ENCODE measurements around the gene SEMA5A. TPM values are rescaled to one million over a fixed set of nuclear protein-coding genes. Genes with fewer than 3 reads are reported as not detected.

SEMA5A gene
- total RNA-seq, 2 donors from 2014 or later: 13.3 to 17.6 TPM

GRCh38 chr5:9187614-9188013 is 358.3 kb downstream of the SEMA5A start:
- Histone ChIP-seq H3K27ac (no peak overlapping the region), H3K4me3 (no peak overlapping the region), H3K36me3 (no peaks in the 10 kb centered on the region), H3K27me3 (replicated peaks; ENCODE audit: insufficient read depth) (no peaks in the 10 kb centered on the region), H3K4me1 (ENCODE audit: control insufficient read depth in 1 of 2, low read depth in 2 of 2) (no peaks in the 10 kb centered on the region), H3K9me3 (no peaks in the 10 kb centered on the region)
- no peak for DNase-seq (ENCODE audit: low spot score)
- TF ChIP-seq CTCF (IDR thresholded peaks at IDR 0.05): no peak
- no peak for ATAC-seq (ENCODE audit: insufficient number of reproducible peaks, low FRiP score, low read depth)

DNA sequence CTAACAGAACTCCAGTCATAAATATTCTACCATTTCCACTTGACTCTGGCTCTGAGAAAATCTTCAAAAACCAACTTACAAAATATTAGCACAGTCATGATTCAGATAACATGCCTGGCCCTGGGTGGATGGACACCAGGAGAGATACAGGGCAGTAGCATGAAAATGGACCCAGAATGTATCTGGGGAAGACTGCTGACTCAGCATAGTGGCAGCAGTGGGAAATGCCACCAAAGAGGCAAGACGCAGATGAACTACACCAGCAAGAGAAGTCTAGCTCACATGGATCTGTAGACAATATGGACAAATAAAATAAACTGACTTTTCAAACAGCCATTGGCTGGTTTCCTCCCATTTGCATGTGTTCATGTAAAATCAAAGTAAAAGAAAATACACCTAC is 359.8 kb downstream of the SEMA5A start:
- Histone ChIP-seq H3K4me1 (ENCODE audit: control insufficient read depth in 1 of 2, low read depth in 2 of 2) (no peaks in the 10 kb centered on the region), H3K27ac (no peak overlapping the region), H3K36me3 (no peaks in the 10 kb centered on the region), H3K27me3 (replicated peaks; ENCODE audit: insufficient read depth) (no peaks in the 10 kb centered on the region), H3K4me3 (no peak overlapping the region), H3K9me3 (no peaks in the 10 kb centered on the region)
- no peak for TF ChIP-seq CTCF (IDR thresholded peaks at IDR 0.05)
- DNase-seq (ENCODE audit: low spot score) (no peak), ATAC-seq (ENCODE audit: insufficient number of reproducible peaks, low FRiP score, low read depth) (no peak)

DNA sequence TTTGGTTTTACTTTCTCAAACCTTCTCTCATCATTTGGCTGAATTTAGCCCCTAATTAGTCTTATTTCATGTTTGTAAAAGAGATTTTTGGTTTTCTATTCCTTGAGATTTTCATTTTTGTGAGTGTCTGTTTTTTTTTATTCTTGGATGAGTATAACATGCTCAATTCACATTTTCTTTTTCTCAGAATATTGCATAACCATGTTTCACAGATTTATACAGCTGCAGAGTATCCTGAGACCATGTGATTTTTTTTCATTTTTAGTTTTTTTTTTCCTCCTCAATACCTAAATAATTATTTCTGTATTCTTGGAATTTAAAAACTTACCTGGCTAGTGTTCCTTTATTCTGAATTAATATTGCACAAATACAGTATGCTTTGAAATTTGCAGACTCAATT is 361.9 kb downstream of the SEMA5A start:
- Histone ChIP-seq H3K27me3 (replicated peaks; ENCODE audit: insufficient read depth) (no peaks in the 10 kb centered on the region), H3K4me3 (no peak overlapping the region), H3K4me1 (ENCODE audit: control insufficient read depth in 1 of 2, low read depth in 2 of 2) (no peaks in the 10 kb centered on the region), H3K36me3 (no peaks in the 10 kb centered on the region), H3K27ac (no peak overlapping the region), H3K9me3 (no peaks in the 10 kb centered on the region)
- DNase-seq (ENCODE audit: low spot score) (no peak), ATAC-seq (ENCODE audit: insufficient number of reproducible peaks, low FRiP score, low read depth) (no peak)
- no peak for TF ChIP-seq CTCF (IDR thresholded peaks at IDR 0.05)

DNA sequence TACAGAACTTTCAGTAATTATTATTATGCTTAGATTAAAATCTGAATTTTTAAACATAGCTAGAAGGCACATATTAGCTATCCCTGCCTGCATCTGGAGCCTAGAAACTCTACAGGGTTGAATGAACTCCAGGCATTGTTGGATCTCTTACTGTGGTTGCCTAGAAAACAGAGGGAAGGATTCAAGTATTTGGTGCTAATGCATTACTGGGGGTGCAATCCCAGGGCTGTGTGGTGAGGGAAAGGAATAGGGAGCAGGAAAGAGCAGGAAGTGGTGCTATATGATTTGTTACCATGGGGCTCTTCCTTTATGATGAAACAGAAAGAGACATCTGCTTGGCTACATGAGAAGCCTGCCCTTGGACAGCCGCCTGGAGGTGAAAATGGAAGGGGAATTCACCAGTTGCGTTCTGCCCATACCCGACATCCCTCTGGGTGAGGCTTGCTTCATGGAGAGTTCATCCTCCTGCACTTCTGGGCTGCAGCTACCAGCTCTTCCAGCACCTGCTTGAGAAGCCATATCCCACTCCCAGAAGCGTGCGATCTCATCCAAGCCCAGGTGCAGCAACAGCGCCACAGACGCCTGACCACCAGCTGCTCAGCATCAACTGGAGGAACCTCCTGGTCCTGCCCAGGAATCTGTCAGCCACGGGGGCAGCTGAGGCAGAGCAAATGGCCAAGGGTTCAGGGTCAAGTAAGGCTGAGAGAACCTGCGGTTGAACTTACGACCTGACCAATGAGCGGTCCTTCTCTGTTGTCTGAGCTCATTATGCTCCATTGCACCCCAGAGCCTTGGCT is 362.8 kb downstream of the SEMA5A start:
- H3K4me1 ChIP-seq (ENCODE audit: control insufficient read depth in 1 of 2, low read depth in 2 of 2): no peaks in the 10 kb centered on the region
- no peaks in the 10 kb centered on the region for H3K27me3 ChIP-seq (replicated peaks; ENCODE audit: insufficient read depth)
- ATAC-seq (ENCODE audit: insufficient number of reproducible peaks, low FRiP score, low read depth) (no peak), DNase-seq (ENCODE audit: low spot score) (no peak)
- no peak overlapping the region for H3K4me3 ChIP-seq
- H3K36me3 ChIP-seq: no peaks in the 10 kb centered on the region
- H3K27ac ChIP-seq: no peak overlapping the region
- no peak for TF ChIP-seq CTCF (IDR thresholded peaks at IDR 0.05)
- H3K9me3 ChIP-seq: no peaks in the 10 kb centered on the region

DNA sequence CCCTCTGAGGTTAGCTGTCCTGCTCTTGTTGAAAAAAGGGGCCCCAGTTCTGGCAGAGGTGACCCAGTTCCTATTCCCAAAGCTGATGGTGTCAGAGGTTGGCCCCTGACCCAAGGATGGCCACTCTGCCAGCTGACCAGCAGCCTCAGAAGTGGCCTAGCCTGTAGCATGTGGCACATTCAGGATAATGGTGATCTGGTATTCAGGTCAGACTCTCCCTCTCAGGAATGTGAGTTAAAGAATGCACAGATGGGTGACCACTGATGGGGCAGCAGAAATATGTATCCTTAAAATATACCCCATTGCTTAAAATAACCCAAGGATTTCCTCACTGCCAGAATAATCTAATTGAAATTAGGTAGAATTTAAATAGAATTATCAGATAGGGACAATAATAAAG is 369.2 kb downstream of the SEMA5A start:
- no peaks in the 10 kb centered on the region for H3K4me1 ChIP-seq (ENCODE audit: control insufficient read depth in 1 of 2, low read depth in 2 of 2)
- H3K27ac ChIP-seq: no peak overlapping the region
- H3K4me3 ChIP-seq: no peak overlapping the region
- no peak for ATAC-seq (ENCODE audit: insufficient number of reproducible peaks, low FRiP score, low read depth)
- H3K9me3 ChIP-seq: no peaks in the 10 kb centered on the region
- no peaks in the 10 kb centered on the region for H3K36me3 ChIP-seq
- no peak for TF ChIP-seq CTCF (IDR thresholded peaks at IDR 0.05)
- H3K27me3 ChIP-seq (replicated peaks; ENCODE audit: insufficient read depth): no peaks in the 10 kb centered on the region
- no peak for DNase-seq (ENCODE audit: low spot score)
